DOHH2 (cell line): Measurements from ENCODE around the gene MICAL3.

ENCODE experiments used
- H3F3A ChIP-seq: fragments of 200-600 bp; sonication (generic), shearing (Covaris generic); 2 replicates; pipeline ENCODE4 v1.6.0; 2016; ENCODE audit warnings: antibody characterized with exemption, mild to moderate bottlenecking; ENCODE audit not compliant: control insufficient read depth, insufficient read depth
- H3K27ac ChIP-seq: fragments of 200-600 bp; sonication (generic); 2 replicates; pipeline ENCODE4 v1.5.1; 2014; ENCODE audit warnings: low read depth, mild to moderate bottlenecking, low read length, moderate library complexity
- H3K27me3 ChIP-seq: fragments of 200-600 bp; sonication (generic); 2 replicates; pipeline ENCODE4 v1.6.1; 2014; ENCODE audit warnings: mild to moderate bottlenecking, low read length, mixed read lengths; ENCODE audit not compliant: control insufficient read depth
- H3K36me3 ChIP-seq: fragments of 200-600 bp; sonication (generic); 2 replicates; pipeline ENCODE4 v1.6.1; 2014; ENCODE audit warnings: mild to moderate bottlenecking, low read length, moderate library complexity, mixed read lengths; ENCODE audit not compliant: control insufficient read depth
- H3K4me1 ChIP-seq: fragments of 200-600 bp; sonication (generic); 2 replicates; pipeline ENCODE4 v1.6.1; 2014; ENCODE audit warnings: mild to moderate bottlenecking, low read length, mixed read lengths; ENCODE audit not compliant: control insufficient read depth
- H3K4me2 ChIP-seq: fragments of 200-600 bp; sonication (generic); 2 replicates; pipeline ENCODE4 v1.6.0; 2014; ENCODE audit warnings: mild to moderate bottlenecking, low read length, moderate library complexity
- H3K4me3 ChIP-seq: fragments of 200-600 bp; sonication (generic); 2 replicates; pipeline ENCODE4 v1.5.1; 2014; ENCODE audit warnings: mild to moderate bottlenecking, low read length, mixed read lengths
- H3K79me2 ChIP-seq: fragments of 200-600 bp; sonication (generic); 2 replicates; pipeline ENCODE4 v1.6.1; 2014; ENCODE audit warnings: mild to moderate bottlenecking, low read length, mixed read lengths; ENCODE audit not compliant: control insufficient read depth
- H3K9me2 ChIP-seq: fragments of 200-600 bp; sonication (generic); replicated peaks from 2 replicates; pipeline ENCODE4 v1.6.1; 2014; ENCODE audit warnings: mild to moderate bottlenecking, low read length, mixed read lengths; ENCODE audit not compliant: control insufficient read depth
- H3K9me3 ChIP-seq: fragments of 200-600 bp; sonication (generic); 2 replicates; pipeline ENCODE4 v1.6.1; 2014; ENCODE audit warnings: antibody characterized with exemption, low read length, mixed read lengths; ENCODE audit not compliant: control insufficient read depth, insufficient read depth
- H4K20me1 ChIP-seq: fragments of 200-600 bp; sonication (generic); 2 replicates; pipeline ENCODE4 v1.6.0; 2014; ENCODE audit warnings: low read depth, mild to moderate bottlenecking, antibody characterized with exemption, low read length, moderate library complexity; ENCODE audit not compliant: control insufficient read depth, insufficient read depth
- CTCF ChIP-seq: fragments of 200-600 bp; sonication (generic); IDR thresholded peaks from one replicate; pipeline ENCODE4 v1.5.1; 2014; ENCODE audit warnings: antibody characterized with exemption, mild to moderate bottlenecking, low read depth, low read length; ENCODE audit not compliant: poor library complexity, severe bottlenecking
- EZH2phosphoT487 ChIP-seq: fragments of 200-600 bp; sonication (generic); IDR thresholded peaks from 2 replicates; pipeline ENCODE4 v1.6.1; 2017; ENCODE audit warnings: borderline replicate concordance, mild to moderate bottlenecking, antibody characterized with exemption, low read length, moderate library complexity, mixed read lengths

MICAL3 gene

GRCh38 chr22:17897426-17897825 is 126.9 kb downstream of the MICAL3 start:
- TF ChIP-seq CTCF (no peak), EZH2phosphoT487 (no peak)
- Histone ChIP-seq H3K27me3 (no peaks in the 10 kb centered on the region), H3K4me3 (no peak overlapping the region), H4K20me1 (no peaks in the 10 kb centered on the region), H3K36me3 (peaks cover 83% of the 10 kb centered on the region), H3F3A (no peaks in the 10 kb centered on the region), H3K27ac (no peak overlapping the region), H3K9me3 (no peaks in the 10 kb centered on the region), H3K4me1 (peaks cover 25% of the 10 kb centered on the region), H3K9me2 (no peaks in the 10 kb centered on the region), H3K79me2 (no peaks in the 10 kb centered on the region), H3K4me2 (no peak overlapping the region)

GRCh38 chr22:17896586-17896985 is 127.8 kb downstream of the MICAL3 start:
- no peak overlapping the region for H3K27ac ChIP-seq
- H3K9me2 ChIP-seq, result no peaks in the 10 kb centered on the region
- no peaks in the 10 kb centered on the region for H3F3A ChIP-seq
- no peaks in the 10 kb centered on the region for H4K20me1 ChIP-seq
- H3K27me3 ChIP-seq, result no peaks in the 10 kb centered on the region
- H3K36me3 ChIP-seq, result peaks cover 83% of the 10 kb centered on the region
- H3K4me2 ChIP-seq, result no peak overlapping the region
- H3K4me1 ChIP-seq, result peaks cover 25% of the 10 kb centered on the region
- no peaks in the 10 kb centered on the region for H3K9me3 ChIP-seq
- H3K79me2 ChIP-seq, result no peaks in the 10 kb centered on the region
- TF ChIP-seq CTCF (no peak), EZH2phosphoT487 (no peak)
- no peak overlapping the region for H3K4me3 ChIP-seq

- no peaks in the 10 kb centered on the region for H3K79me2 ChIP-seq
- no peak for TF ChIP-seq EZH2phosphoT487
- no peak for TF ChIP-seq CTCF
- H3K27me3 ChIP-seq, result no peaks in the 10 kb centered on the region
- H3K9me3 ChIP-seq, result no peaks in the 10 kb centered on the region
- no peaks in the 10 kb centered on the region for H3K9me2 ChIP-seq
- no peak overlapping the region for H3K27ac ChIP-seq
- peaks cover 6% of the 10 kb centered on the region for H3K4me1 ChIP-seq
- H3K4me3 ChIP-seq, result no peak overlapping the region
- peaks cover 83% of the 10 kb centered on the region for H3K36me3 ChIP-seq
- H3K4me2 ChIP-seq, result no peak overlapping the region
- H4K20me1 ChIP-seq, result no peaks in the 10 kb centered on the region
- H3F3A ChIP-seq, result no peaks in the 10 kb centered on the region
Observed at GRCh38 chr22:17893900-17894535, 130.3 kb downstream of the MICAL3 start.
